SW480 (cell line): Measurements from ENCODE around the gene LGALS3BP.

ENCODE experiments used
- DNase-seq: peaks from one replicate; pipeline ENCODE4 v3.0.0-alpha.2; 2016; ENCODE audit warnings: low spot score

Gene LGALS3BP

DNA sequence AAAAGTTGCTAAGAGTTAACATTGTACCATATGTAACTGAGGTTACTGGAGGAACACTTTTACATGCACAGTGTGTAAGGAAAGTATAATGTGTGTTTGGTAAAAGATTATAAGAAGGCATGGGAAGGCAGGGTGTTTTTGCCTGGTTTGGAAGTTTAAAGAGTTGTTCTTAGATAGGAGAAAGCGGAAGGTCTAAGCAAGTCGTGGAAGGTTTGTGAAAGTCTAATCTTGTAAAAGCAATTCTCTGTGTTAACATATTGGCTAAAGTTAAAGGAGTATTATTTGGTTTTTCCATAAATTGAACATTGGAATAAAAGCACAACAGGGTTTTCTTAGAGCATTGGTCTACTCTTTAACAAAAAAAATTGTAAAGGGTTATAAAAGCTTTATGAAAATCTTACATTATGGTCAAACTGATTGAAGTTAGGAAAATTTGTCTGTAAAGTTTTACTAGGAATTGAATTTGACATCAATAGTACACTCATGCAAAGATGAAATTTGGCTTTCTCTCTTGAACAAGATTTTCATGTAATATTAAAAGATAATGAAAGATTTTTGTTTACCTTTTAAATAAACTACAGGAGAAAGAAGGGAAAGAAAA is 34.5 kb upstream of the LGALS3BP start:
- no peak for DNase-seq

DNA sequence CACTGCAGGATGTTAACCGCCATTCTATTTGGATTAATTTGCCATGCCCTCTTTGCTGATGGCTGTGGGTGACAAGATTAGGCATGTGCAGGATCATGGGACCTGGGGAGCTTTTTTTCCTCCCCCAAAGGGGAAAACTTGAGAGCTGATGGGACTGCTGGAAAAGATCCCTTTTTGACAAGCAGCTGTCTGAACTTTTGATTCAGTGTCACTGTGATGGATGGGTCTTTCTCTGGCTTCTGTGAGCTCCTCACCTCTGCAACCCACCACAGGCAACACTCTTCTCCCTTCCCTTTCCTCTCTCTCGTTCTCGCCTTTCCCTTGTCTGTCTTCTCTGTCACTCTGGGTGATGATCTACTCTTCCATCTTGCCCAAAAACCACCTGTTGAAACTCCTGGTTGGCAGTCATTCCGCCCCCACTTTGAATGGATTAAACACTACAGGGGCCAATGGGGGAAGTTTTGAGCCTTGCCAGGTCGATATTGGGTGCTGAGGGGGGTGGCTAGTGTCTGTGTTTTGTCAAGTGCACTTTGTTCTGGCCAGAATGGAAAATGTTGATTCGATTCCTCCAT is 32.9 kb upstream of the LGALS3BP start:
- no peak for DNase-seq

DNA sequence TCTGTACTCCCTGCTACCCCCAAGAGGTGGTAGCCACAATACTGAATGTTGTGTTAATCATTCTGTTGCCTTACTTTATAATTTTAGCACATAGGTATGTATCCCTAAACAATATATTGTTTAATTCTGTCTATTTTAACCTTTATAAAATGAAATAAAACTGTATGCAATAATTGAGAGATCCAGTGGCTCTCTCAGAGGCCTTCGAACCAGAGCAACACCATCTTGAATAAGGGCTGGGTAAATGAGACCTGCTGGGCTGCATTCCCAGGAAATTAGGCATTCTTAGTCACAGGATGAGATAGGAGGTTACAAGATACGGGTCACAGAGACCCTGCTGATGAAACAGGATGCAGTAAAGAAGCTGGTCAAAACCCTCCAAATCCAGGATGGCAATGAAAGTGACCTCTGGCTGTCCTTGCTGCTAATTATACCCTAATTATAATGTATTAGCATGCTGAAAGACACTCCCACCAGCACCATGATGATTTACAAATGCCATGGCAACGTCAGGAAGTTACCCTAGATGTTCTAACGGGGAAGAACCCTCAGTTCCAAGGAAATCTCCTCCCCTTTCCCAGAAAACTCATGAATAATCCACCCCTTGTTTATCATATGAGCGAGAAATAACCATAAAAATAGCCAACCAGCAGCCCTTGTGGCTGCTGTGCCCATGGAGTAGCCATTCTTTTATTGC is 31.9 kb upstream of the LGALS3BP start:
- DNase-seq = no peak

DNA sequence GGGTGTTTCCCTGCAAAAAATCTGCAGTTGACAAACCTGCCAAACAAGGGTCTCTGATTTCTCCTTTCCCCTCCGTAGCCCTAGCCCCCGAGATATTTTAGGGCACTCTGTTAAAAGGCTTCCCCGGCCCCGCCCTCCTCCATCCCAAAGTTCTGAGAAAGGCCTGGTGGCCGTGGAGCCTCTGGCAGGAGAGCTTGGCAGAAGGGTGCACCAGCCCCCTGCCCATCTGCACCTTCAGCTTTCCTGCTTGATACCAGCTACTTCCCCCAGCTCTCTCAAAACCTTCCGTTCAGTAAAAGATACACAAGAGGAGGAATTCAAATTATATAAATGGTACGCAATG is 30.6 kb upstream of the LGALS3BP start:
- DNase-seq = no peak

GRCh38 chr17:79009397-79010303 is 29.9 kb upstream of the LGALS3BP start, which contains the start of gene CANT1:
CANT1 (minus strand) TSS chr17:79009764; CDS start chr17:78997622, 12,142 bp downstream.
- DNase-seq = peak; percentile 66

GRCh38 chr17:79008666-79009387 is 29.1 kb upstream of the LGALS3BP start:
- no peak for DNase-seq

GRCh38 chr17:79007504-79008381 is 28.0 kb upstream of the LGALS3BP start:
- DNase-seq = no peak

DNA sequence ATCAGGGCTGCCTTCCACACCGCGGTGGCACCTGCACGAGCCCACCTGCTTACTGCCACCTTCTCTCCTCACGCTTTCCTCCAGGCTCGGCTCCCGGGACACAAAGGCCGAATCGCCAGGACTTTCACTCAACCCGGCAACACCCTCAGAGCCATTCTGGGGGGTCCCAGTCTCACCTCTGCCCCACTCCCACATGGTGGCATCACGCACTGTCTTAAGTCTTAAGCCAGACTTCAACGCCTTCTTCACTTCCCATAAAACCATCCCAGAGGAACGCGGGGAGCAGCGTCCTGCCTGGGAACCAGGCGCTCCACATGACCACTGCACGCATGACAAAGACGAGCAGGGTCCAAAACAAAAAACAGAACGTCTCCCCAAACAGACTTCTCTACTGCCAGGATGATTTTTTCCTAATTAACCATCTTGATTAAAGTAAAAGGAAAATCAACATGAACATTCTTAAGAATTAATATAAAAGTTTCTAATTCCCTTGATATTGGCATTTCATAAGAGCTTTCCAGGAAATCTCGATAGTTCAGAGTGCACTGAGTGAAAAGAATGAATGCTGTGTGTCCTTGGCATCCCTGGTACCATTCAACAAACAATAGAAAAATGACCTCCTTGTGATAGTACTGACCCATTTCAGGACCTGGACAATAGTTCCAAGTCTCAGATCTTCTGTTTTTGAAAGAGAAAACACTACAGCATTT is 27.2 kb upstream of the LGALS3BP start:
- DNase-seq = no peak

DNA sequence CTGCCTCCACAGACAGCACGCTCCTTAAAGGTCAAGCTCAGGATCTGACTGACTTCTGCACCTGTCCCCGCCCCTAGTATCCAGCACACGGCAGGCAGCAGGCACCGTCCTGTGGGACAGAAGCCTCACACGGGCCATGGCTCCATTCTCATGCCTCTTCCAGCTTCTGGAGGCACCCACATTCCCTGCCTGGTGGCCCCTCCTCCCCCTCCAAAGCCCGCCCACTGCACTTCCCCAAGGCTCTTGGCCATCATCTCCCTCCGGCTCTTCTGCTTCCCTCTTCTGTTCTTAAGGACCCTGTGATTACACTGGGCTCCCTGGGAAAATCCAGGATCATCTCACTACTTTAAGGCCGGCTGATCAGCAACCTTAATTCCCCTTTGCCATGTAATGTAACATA is 26.3 kb upstream of the LGALS3BP start:
- DNase-seq = no peak

DNA sequence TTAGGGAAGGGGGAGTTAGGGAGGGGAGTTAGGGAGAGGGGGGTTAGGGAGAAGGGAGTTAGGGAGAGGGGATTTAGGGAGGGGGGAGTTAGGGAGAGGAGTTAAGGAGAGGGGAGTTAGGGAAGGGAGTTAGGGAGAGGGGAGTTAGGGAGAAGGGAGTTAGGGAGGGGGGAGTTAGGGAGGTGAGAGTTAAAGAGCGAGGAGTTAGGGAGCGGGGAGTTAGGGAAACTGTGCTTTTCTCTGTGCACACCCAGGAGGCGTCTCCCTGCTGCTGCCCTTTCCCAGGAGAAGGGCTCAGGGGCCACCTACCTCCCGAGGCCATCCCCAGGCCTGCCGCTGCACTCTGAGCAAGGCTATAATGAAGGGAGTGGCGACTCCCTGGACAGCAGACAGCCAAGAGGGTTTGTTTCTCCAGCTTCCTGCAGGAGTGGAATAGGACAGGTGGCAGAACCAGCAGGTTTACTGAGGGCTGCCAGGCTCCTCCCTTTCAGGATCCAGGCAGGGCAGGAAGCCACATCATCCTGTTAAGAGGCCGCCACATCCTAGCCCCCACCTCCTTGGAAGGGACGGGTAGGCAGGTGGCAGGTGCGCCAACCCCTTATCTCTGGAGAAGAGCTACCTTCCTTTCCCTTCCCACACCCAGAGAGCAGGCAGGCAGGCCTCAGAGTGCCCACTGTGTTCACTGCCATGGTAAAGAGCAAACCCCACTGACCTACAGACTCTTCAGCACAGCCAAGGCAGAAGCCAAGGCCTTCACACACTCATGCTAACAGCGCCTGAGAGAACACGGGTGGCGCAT is 25.5 kb upstream of the LGALS3BP start:
- peak; percentile 62 for DNase-seq

- DNase-seq = no peak
Measured at GRCh38 chr17:79003661-79004411, 24.1 kb upstream of the LGALS3BP start.

- no peak for DNase-seq
Measured at GRCh38 chr17:79002796-79003593, 23.3 kb upstream of the LGALS3BP start.

GRCh38 chr17:79002291-79002690 is 22.6 kb upstream of the LGALS3BP start:
- no peak for DNase-seq

- no peak for DNase-seq
Measured at GRCh38 chr17:79001190-79002020, 21.7 kb upstream of the LGALS3BP start.

DNA sequence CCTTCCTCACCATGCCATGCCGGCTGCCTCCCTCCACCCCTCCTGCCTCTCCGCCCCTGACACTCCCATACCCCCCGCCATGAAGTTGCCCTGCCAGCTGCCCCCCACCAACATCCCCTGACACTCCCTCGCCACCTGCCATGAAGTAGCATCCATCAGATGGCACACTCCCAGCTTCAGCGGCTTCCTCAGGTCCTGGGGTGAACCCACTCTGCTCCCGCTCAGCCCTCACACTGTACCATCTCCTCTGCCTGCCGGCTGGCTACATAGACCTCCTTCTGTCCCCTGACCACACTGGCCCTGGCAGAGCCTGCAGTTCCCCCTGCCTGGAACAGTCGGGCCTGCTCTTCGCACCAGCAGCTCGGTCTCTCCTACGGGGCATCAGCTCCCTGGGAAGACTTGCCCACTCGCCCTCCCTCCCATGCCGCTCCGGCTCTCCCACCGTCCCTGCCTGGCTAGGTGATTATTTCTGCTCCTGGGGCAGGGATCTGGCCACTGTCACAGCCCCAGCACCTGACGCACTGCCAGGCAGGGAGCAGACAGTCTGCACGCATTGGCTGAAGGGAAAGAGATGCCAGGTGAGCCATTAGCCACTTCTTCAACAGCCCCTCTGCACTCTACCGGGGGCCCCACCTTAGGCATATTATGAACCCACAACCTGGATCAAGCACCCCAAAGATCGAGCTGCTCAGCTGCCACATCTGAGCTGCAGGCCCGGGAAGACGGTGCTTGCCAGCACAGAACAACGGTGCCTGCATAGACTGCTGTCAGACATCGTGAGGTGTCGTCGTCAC is 20.9 kb upstream of the LGALS3BP start:
- no peak for DNase-seq

DNA sequence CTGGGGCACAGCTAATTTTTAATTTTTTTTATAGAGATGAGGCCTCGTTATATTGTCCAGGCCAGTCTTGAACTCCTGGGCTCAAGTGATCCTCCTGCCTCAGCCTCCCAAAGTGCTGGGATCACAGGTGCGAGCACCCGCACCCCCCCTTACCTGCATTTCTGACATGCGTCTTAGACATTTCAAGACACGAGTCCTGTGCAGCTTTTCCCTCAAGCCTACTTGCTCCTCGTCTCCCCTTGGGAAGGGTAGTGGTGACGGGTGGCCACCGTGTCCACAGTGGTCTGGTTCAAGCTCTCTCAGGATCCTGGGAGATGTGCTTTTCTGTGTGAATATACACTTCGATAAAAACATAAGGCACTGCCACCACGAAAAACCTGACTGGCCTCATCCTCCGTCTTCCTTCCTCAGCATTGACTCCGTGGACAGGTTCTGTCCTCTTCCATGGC is 20.2 kb upstream of the LGALS3BP start:
- DNase-seq = no peak
